H1 (cell line): ENCODE data around the gene CD72. TPM values are rescaled to one million over a fixed set of nuclear protein-coding genes. Genes with fewer than 3 reads are reported as not detected.
"Not testable (repeated sequence)": the region's sequence is repeated elsewhere in the genome, so short reads cannot be mapped to it uniquely, and the experiment has no call there.

ENCODE experiments used
- CTCF ChIA-PET: fragments of 300-600 bp; sonication (Branson Sonifier 250); formaldehyde crosslinking; loops from one replicate; lab custom pipeline; 2021; ENCODE audit not compliant: partially characterized antibody; lab: Charles Lee
- POLR2A ChIA-PET: fragments of 300-600 bp; sonication (Branson Sonifier 250); formaldehyde crosslinking; loops from one replicate; lab custom pipeline; 2021; ENCODE audit warnings: inconsistent platforms; ENCODE audit not compliant: partially characterized antibody; lab: Charles Lee
- DNase-seq, 2 experiments: peaks; one replicate each; pipeline versions ENCODE4 v3.0.0 to v3.0.0-alpha.2; 2010 to 2022; ENCODE audit warnings: low spot score in 2 of 2, low read depth in 1 of 2, mixed read lengths in 1 of 2
- FAIRE-seq: peaks from 2 replicates; lab custom pipeline; 2011; peaks lifted over from hg19 to GRCh38; lab: Jason Lieb, UNC
- H2AFZ ChIP-seq: 2 replicates; pipeline ENCODE4 v1.8.1; 2012; ENCODE audit warnings: low read length, inconsistent platforms
- H2AK5ac ChIP-seq: 2 replicates; pipeline ENCODE4 v1.6.1; 2013; ENCODE audit warnings: low read depth, low read length
- H2BK120ac ChIP-seq: replicated peaks from 2 replicates; pipeline ENCODE3; 2013; ENCODE audit warnings: low read depth, low read length, inconsistent platforms
- H2BK12ac ChIP-seq: 2 replicates; pipeline ENCODE4 v1.6.1; 2013; ENCODE audit warnings: low read depth, low read length
- H2BK15ac ChIP-seq: 2 replicates; pipeline ENCODE4 v1.6.1; 2013; ENCODE audit warnings: low read length
- H2BK20ac ChIP-seq: 2 replicates; pipeline ENCODE4 v1.6.1; 2013; ENCODE audit warnings: low read length
- H2BK5ac ChIP-seq: 2 replicates; pipeline ENCODE4 v1.6.1; 2013; ENCODE audit warnings: low read depth, low read length
- H3K14ac ChIP-seq: 2 replicates; pipeline ENCODE4 v1.6.1; 2013; ENCODE audit warnings: inconsistent platforms; ENCODE audit not compliant: insufficient read length
- H3K18ac ChIP-seq: 2 replicates; pipeline ENCODE4 v1.6.1; 2013; ENCODE audit warnings: low read length; ENCODE audit errors: extremely low read depth
- H3K23ac ChIP-seq: 2 replicates; pipeline ENCODE4 v1.6.1; 2013; ENCODE audit warnings: inconsistent platforms; ENCODE audit not compliant: insufficient read length
- H3K23me2 ChIP-seq: 2 replicates; pipeline ENCODE4 v1.6.1; 2013; ENCODE audit warnings: low read depth, low read length
- H3K27ac ChIP-seq: 2 replicates; pipeline ENCODE4 v1.6.1; 2011; ENCODE audit warnings: low read depth, low read length, inconsistent platforms
- H3K27me3 ChIP-seq, 4 experiments: replicated peaks in 1 of 4; 1 replicate in 1 of 4; 2 replicates in 3 of 4; pipeline versions ENCODE4 v1.6.1 to v1.8.1; 2011 to 2013; ENCODE audit warnings: low read length in 3 of 4, mild to moderate bottlenecking in 3 of 4, inconsistent platforms in 2 of 4, mixed read lengths in 2 of 4, moderate library complexity in 1 of 4; ENCODE audit not compliant: control insufficient read depth in 3 of 4, insufficient read depth in 3 of 4; ENCODE audit errors: extremely low read depth in 1 of 4
- H3K36me3 ChIP-seq, 4 experiments: 2 replicates each; pipeline versions ENCODE4 v1.6.1 to v1.8.1; 2011 to 2013; ENCODE audit warnings: mild to moderate bottlenecking in 4 of 4, low read length in 3 of 4, moderate library complexity in 2 of 4, control low read depth in 1 of 4, inconsistent platforms in 1 of 4; ENCODE audit not compliant: insufficient read depth in 4 of 4, control insufficient read depth in 2 of 4
- H3K4ac ChIP-seq: replicated peaks from 2 replicates; pipeline ENCODE3; 2013; ENCODE audit warnings: low read length, low read depth, mixed read lengths, inconsistent platforms; ENCODE audit not compliant: insufficient read length
- H3K4me1 ChIP-seq, 4 experiments: replicated peaks in 1 of 4; 1 replicate in 1 of 4; 2 replicates in 3 of 4; pipeline versions ENCODE4 v1.6.1 to v1.8.1; 2011 to 2013; ENCODE audit warnings: low read length in 3 of 4, inconsistent platforms in 2 of 4, mixed read lengths in 1 of 4; ENCODE audit not compliant: insufficient read depth in 4 of 4, control insufficient read depth in 3 of 4
- H3K4me2 ChIP-seq, 2 experiments: 2 replicates each; pipeline versions ENCODE4 v1.6.1 to v1.8.1; 2011 to 2013; ENCODE audit warnings: low read depth in 2 of 2, low read length in 2 of 2, control low read depth in 1 of 2, inconsistent platforms in 1 of 2, mild to moderate bottlenecking in 1 of 2; ENCODE audit not compliant: insufficient read depth in 1 of 2
- H3K4me3 ChIP-seq, 4 experiments: fragments of 200-600, 300-600 bp in 1 of 4; sonication (generic), shearing (Covaris generic), sonication (Bioruptor Twin) in 1 of 4; 2 replicates each; pipeline versions ENCODE4 v1.5.1 to v1.8.1; 2011 to 2016; ENCODE audit warnings: low read length in 4 of 4, low read depth in 3 of 4, control low read depth in 2 of 4, inconsistent platforms in 2 of 4, mild to moderate bottlenecking in 2 of 4, mixed read lengths in 1 of 4, moderate library complexity in 1 of 4; ENCODE audit not compliant: insufficient read depth in 2 of 4; ENCODE audit errors: extremely low read depth in 1 of 4
- H3K56ac ChIP-seq: replicated peaks from 2 replicates; pipeline ENCODE3; 2013; ENCODE audit warnings: low read depth, mild to moderate bottlenecking, mixed read lengths, low read length, inconsistent platforms; ENCODE audit not compliant: insufficient read length
- H3K79me1 ChIP-seq: 2 replicates; pipeline ENCODE4 v1.6.1; 2013; ENCODE audit warnings: low read depth, low read length, control low read depth
- H3K79me2 ChIP-seq, 2 experiments: 2 replicates each; pipeline versions ENCODE4 v1.6.1 to v1.8.1; 2012 to 2013; ENCODE audit warnings: low read length in 2 of 2, mild to moderate bottlenecking in 2 of 2, inconsistent platforms in 1 of 2; ENCODE audit not compliant: insufficient read depth in 2 of 2, control insufficient read depth in 1 of 2
- H3K9ac ChIP-seq, 4 experiments: replicated peaks in 1 of 4; 1 replicate in 1 of 4; 2 replicates in 3 of 4; pipeline versions ENCODE4 v1.6.1 to v1.8.1; 2011 to 2013; ENCODE audit warnings: low read depth in 3 of 4, low read length in 3 of 4, control low read depth in 2 of 4, mild to moderate bottlenecking in 2 of 4, moderate library complexity in 2 of 4, inconsistent platforms in 1 of 4; ENCODE audit errors: extremely low read depth in 1 of 4
- H3K9me3 ChIP-seq, 2 experiments: 2 replicates each; pipeline versions ENCODE4 v1.6.1 to v1.8.1; 2012 to 2013; ENCODE audit warnings: mild to moderate bottlenecking in 2 of 2, moderate library complexity in 2 of 2, control low read depth in 1 of 2, inconsistent platforms in 1 of 2, low read depth in 1 of 2, low read length in 1 of 2, mixed read lengths in 1 of 2; ENCODE audit not compliant: insufficient read depth in 2 of 2
- H4K20me1 ChIP-seq, 2 experiments: replicated peaks in 1 of 2; 2 replicates each; pipeline versions ENCODE3 to v1.8.1; 2011 to 2013; ENCODE audit warnings: inconsistent platforms in 2 of 2, low read length in 2 of 2, mild to moderate bottlenecking in 1 of 2; ENCODE audit not compliant: insufficient read depth in 2 of 2, control insufficient read depth in 1 of 2
- H4K5ac ChIP-seq: 2 replicates; pipeline ENCODE4 v1.6.1; 2013; ENCODE audit warnings: low read length, low read depth, mixed read lengths, inconsistent platforms; ENCODE audit not compliant: insufficient read length
- H4K8ac ChIP-seq: 2 replicates; pipeline ENCODE4 v1.8.0; 2013; ENCODE audit warnings: mild to moderate bottlenecking, moderate library complexity, low read length, inconsistent platforms; ENCODE audit not compliant: insufficient read depth; ENCODE audit errors: extremely low read depth
- H4K91ac ChIP-seq: replicated peaks from 2 replicates; pipeline ENCODE3; 2013; ENCODE audit warnings: low read length, mixed read lengths, inconsistent platforms; ENCODE audit not compliant: insufficient read length
- WGBS, 2 experiments: shearing (Covaris generic) in 1 of 2; methylation state at CpG; one replicate each; pipeline versions ENCODE4 v1.1.6 to v1.1.7; 2013 to 2015; ENCODE audit warnings: low lambda C conversion rate in 2 of 2, mixed read lengths in 2 of 2, inconsistent platforms in 1 of 2, low coverage in 1 of 2, missing lambda C conversion rate in 1 of 2; ENCODE audit not compliant: insufficient replicate concordance in 2 of 2, insufficient coverage in 1 of 2, insufficient read length in 1 of 2; ENCODE audit errors: extremely low coverage in 1 of 2, missing lambda C conversion rate in 1 of 2; 5-methylcytosine and 5-hydroxymethylcytosine counted together
- polyA plus RNA-seq, 7 experiments: library from polyadenylated mRNA; depleted of rRNA in 3 of 7; stranded (reverse) in 5 of 7; unstranded in 2 of 7; fragments of >200 nt in 5 of 7; fragments of 200-250 nt in 2 of 7; gene quantifications; 1 replicate in 5 of 7; 2 replicates in 1 of 7; 4 replicates in 1 of 7; pipeline versions ENCODE4 v1.2.1 to v1.2.3, GENCODE V29; 2011 to 2013; ENCODE audit warnings: missing spikeins in 2 of 7, mixed read lengths in 2 of 7
- total RNA-seq: library from RNA; stranded (reverse); fragmentation: NEBNext Ultra II Directional; extraction: Animal tissue kit (Norgen Biotek cat#: 25700); gene quantifications from 2 replicates; pipeline ENCODE4 v1.2.1, GENCODE V29; 2021

CD72 gene
- total and polyA plus RNA-seq, 2 of the 8 experiments (the other 6 are each of a cell fraction or from before 2014, with no cell fraction given) = 4.0 to 4.5 TPM

GRCh38 chr9:35588506-35588905 lies 29.7 kb downstream of the CD72 start:
- H3K27ac ChIP-seq, H2BK12ac ChIP-seq, H3K36me3 ChIP-seq, H3K56ac ChIP-seq, DNase-seq, H2BK120ac ChIP-seq, H3K9ac ChIP-seq, H3K18ac ChIP-seq, H3K4ac ChIP-seq, H4K20me1 ChIP-seq, H3K79me1 ChIP-seq, H3K79me2 ChIP-seq, H2BK5ac ChIP-seq, POLR2A ChIA-PET, H3K4me1 ChIP-seq, H4K8ac ChIP-seq, H3K14ac ChIP-seq, FAIRE-seq, H3K4me3 ChIP-seq, H2AK5ac ChIP-seq, H3K4me2 ChIP-seq, H4K5ac ChIP-seq, H2BK20ac ChIP-seq, H2AFZ ChIP-seq, H3K27me3 ChIP-seq, H3K23me2 ChIP-seq, H4K91ac ChIP-seq, H3K9me3 ChIP-seq, H2BK15ac ChIP-seq, H3K23ac ChIP-seq: not testable (repeated sequence)
- WGBS, 2 experiments = 93% methylated on average over 5 of the region's 5 CpGs; no CpG with 5 or more reads in 1 of the 2 experiments
- CTCF ChIA-PET = interaction anchor here (0.7 to 1.0 kb wide), 3 partner anchors 10 to 131 kb away, joined by 3 to 4 read pairs (median 3); no protein-coding TSS in a partner anchor

- H3K9ac ChIP-seq, H4K8ac ChIP-seq, H3K4me3 ChIP-seq, H2BK12ac ChIP-seq, H3K23ac ChIP-seq, H2BK15ac ChIP-seq, DNase-seq, H3K23me2 ChIP-seq, H3K27ac ChIP-seq, H2BK5ac ChIP-seq, H3K4me1 ChIP-seq, H2AFZ ChIP-seq, CTCF ChIA-PET, H4K91ac ChIP-seq, H4K20me1 ChIP-seq, H3K79me2 ChIP-seq, H4K5ac ChIP-seq, H3K79me1 ChIP-seq, H3K56ac ChIP-seq, H3K9me3 ChIP-seq, H3K14ac ChIP-seq, H2AK5ac ChIP-seq, H2BK120ac ChIP-seq, H2BK20ac ChIP-seq, FAIRE-seq, H3K18ac ChIP-seq, H3K27me3 ChIP-seq, POLR2A ChIA-PET, H3K4me2 ChIP-seq, H3K36me3 ChIP-seq, H3K4ac ChIP-seq: not testable (repeated sequence)
- 76% methylated on average over 3 of the region's 3 CpGs; no CpG with 5 or more reads in 1 of the 2 experiments for WGBS, 2 experiments
These were observed 33.5 kb downstream of the CD72 start for GRCh38 chr9:35584681-35585080.
